ENCODE data around the gene C2CD4D. TPM values are rescaled to one million over a fixed set of nuclear protein-coding genes. Genes with fewer than 3 reads are reported as not detected.

Gene C2CD4D
- total RNA-seq, 1 experiment from 2014 or later = 0.79 TPM

- H3T11ph ChIP-seq (ENCODE audit: low read length) = no peak overlapping the region
These were observed 37.2 kb downstream of the C2CD4D start for GRCh38 chr1:151802372-151802771.

More at GRCh38 chr1:151802372-151802771, 37.2 kb downstream of the C2CD4D start:
- Histone ChIP-seq H3K4ac (ENCODE audit: low read depth, low read length) (no peak overlapping the region; the same call in 1 of the 2 replicates), H3K23me2 (ENCODE audit: insufficient read length, low read depth, low read length, poor library complexity, severe bottlenecking) (no peaks in the 10 kb centered on the region), H3K79me2 (ENCODE audit: insufficient read depth, low read length) (no peaks in the 10 kb centered on the region), H3K14ac (ENCODE audit: insufficient read depth, low read length) (no peak overlapping the region), H3K9me3 (ENCODE audit: control insufficient read depth, low read depth, low read length) (no peaks in the 10 kb centered on the region), H4K5ac (ENCODE audit: insufficient read length, low read depth, low read length) (no peak overlapping the region), H2AFZ (ENCODE audit: low read length) (no peak overlapping the region), H3K27ac (ENCODE audit: insufficient read length, low read depth, low read length) (no peak overlapping the region), H3K4me2 (ENCODE audit: insufficient read depth, insufficient read length, low read length) (no peak overlapping the region), H2AK5ac (ENCODE audit: insufficient read length, low read length) (no peak overlapping the region), H3K9ac (ENCODE audit: extremely low read depth, insufficient read length, low read length) (no peak overlapping the region), H2BK5ac (ENCODE audit: insufficient read length, low read length) (no peak overlapping the region), H2BK15ac (ENCODE audit: low read depth, low read length) (no peak overlapping the region), H2BK120ac (ENCODE audit: low read depth, low read length, poor library complexity, severe bottlenecking) (no peak overlapping the region), H3K18ac (ENCODE audit: insufficient read length, low read depth, low read length) (no peak overlapping the region), H3K4me1 (ENCODE audit: insufficient read depth, low read length) (no peaks in the 10 kb centered on the region), H3K56ac (ENCODE audit: insufficient read length, low read depth, low read length) (no peak overlapping the region), H3K79me1 (ENCODE audit: insufficient read depth, low read depth, low read length, poor library complexity, severe bottlenecking) (no peaks in the 10 kb centered on the region), H4K20me1 (ENCODE audit: control insufficient read depth, insufficient read depth, insufficient read length) (no peaks in the 10 kb centered on the region), H3K23ac (ENCODE audit: insufficient read length, low read depth, low read length) (no peak overlapping the region), H4K91ac (ENCODE audit: insufficient read length, low read depth, low read length) (no peak overlapping the region), H2BK12ac (ENCODE audit: insufficient read length, low read depth, low read length) (no peak overlapping the region), H4K8ac (replicated peaks; ENCODE audit: insufficient read length, low read depth, low read length) (no peak overlapping the region), H2BK20ac (ENCODE audit: low read depth, low read length, poor library complexity, severe bottlenecking) (no peak overlapping the region), H3K27me3 (ENCODE audit: insufficient read depth, low read length) (0 out of 2 replicates have a peak, but pooled peaks cover 2% of the 10 kb centered on the region)
- Mint-ChIP-seq H3K27ac (no peak overlapping the region; a peak in 1 of 7 replicates), H3K27me3 (ENCODE audit: low read depth) (peaks cover 11% of the 10 kb centered on the region), H3K4me1 (peaks cover 3 to 16% of the 10 kb centered on the region in 2 experiments; a peak in 3 of 4 replicates), H3K36me3 (ENCODE audit: insufficient read depth in 1 of 3, low read depth in 3 of 3) (no peaks in the 10 kb centered on the region), H3K9me3 (no peaks in the 10 kb centered on the region), H3K4me3 (no peak overlapping the region)
- no CpG with 5 or more reads among the region's 5 CpGs for WGBS (ENCODE audit: extremely low coverage, insufficient read length, low lambda C conversion rate)
- TF ChIP-seq CTCF (conservative IDR thresholded peaks at IDR 0.05) = no peak
- no peak for DNase-seq

Data from H9 (cell line).